HCT116 (cell line): ENCODE measurements around the gene LMNTD1.

Experiments used
- CEBPB ChIP-seq: IDR thresholded peaks from 2 replicates; pipeline ENCODE4 v1.6.1; 2012; ENCODE audit warnings: low read depth
- EZH2phosphoT487 ChIP-seq: fragments of 200-600 bp; IDR thresholded peaks from 2 replicates; pipeline ENCODE4 v1.6.1; 2018; ENCODE audit warnings: antibody characterized with exemption, borderline replicate concordance
- POLR2A ChIP-seq: IDR thresholded peaks from 2 replicates; pipeline ENCODE4 v1.7.0; 2011; ENCODE audit warnings: borderline replicate concordance; ENCODE audit not compliant: insufficient read depth, insufficient read length; ENCODE audit errors: extremely low read depth
- POLR2AphosphoS5 ChIP-seq: IDR thresholded peaks from 2 replicates; pipeline ENCODE4 v1.6.1; 2011; ENCODE audit warnings: mild to moderate bottlenecking, low read depth, low read length, moderate library complexity
- RAD21 ChIP-seq: IDR thresholded peaks from 2 replicates; pipeline ENCODE4 v1.6.1; 2012; ENCODE audit warnings: low read depth, mild to moderate bottlenecking
- YY1 ChIP-seq: IDR thresholded peaks from 2 replicates; pipeline ENCODE4 v1.6.1; 2011; ENCODE audit warnings: low read length, low read depth, moderate library complexity, mild to moderate bottlenecking; ENCODE audit not compliant: insufficient replicate concordance; ENCODE audit errors: extremely low read depth
- ZNF274 ChIP-seq: fragments of 200-500 bp; sonication (Bioruptor generic); IDR thresholded peaks from 2 replicates; pipeline ENCODE4 v1.6.1; 2014; ENCODE audit warnings: mild to moderate bottlenecking, low read depth, low read length, inconsistent platforms
- TF ChIP-seq, protein P1 (sequence below), 3 experiments: fragments of 200-600 bp in 1 of 3; sonication (generic) in 1 of 3; IDR thresholded peaks in 2 of 3; conservative IDR thresholded peaks in 1 of 3; 2 replicates each; pipeline ENCODE4 v1.5.1; 2012 to 2017; ENCODE audit warnings: low read depth in 2 of 3, low read length in 2 of 3, antibody characterized with exemption in 1 of 3, borderline replicate concordance in 1 of 3, control low read depth in 1 of 3, mild to moderate bottlenecking in 1 of 3, mixed read lengths in 1 of 3, mixed run types in 1 of 3, moderate library complexity in 1 of 3; ENCODE audit not compliant: insufficient read depth in 1 of 3
- TF ChIP-seq, protein P2 (sequence below): IDR thresholded peaks from 2 replicates; pipeline ENCODE4 v1.6.1; 2011; ENCODE audit warnings: mild to moderate bottlenecking, low read length, moderate library complexity; ENCODE audit not compliant: insufficient replicate concordance; ENCODE audit errors: extremely low read depth
- TF ChIP-seq, protein P3 (sequence below): IDR thresholded peaks from 2 replicates; pipeline ENCODE4 v1.6.1; 2012; ENCODE audit warnings: low read depth
- TF ChIP-seq, protein P4 (sequence below): IDR thresholded peaks from 2 replicates; pipeline ENCODE4 v1.6.1; 2012

DNA sequence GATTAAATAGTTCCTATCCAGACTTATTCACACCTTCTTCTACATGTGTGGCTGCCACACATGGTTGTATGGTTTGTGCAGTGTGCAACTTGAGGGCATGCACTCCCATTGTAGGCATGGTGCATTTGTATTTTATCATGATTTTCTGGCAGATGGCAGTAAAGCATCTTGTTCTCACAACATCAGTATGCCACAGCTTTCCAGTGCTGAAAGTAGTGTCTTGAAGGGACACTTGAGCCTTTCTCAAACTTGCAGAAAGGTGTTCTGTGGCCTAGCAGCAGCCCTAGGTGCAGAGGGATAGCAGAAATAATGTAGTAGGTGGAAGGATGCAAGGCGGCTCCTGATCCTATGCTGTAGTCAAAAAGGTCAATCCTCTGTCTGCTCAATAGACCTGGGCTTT lies 72.9 kb downstream of the LMNTD1 start:
- TF ChIP-seq, protein P1, sequence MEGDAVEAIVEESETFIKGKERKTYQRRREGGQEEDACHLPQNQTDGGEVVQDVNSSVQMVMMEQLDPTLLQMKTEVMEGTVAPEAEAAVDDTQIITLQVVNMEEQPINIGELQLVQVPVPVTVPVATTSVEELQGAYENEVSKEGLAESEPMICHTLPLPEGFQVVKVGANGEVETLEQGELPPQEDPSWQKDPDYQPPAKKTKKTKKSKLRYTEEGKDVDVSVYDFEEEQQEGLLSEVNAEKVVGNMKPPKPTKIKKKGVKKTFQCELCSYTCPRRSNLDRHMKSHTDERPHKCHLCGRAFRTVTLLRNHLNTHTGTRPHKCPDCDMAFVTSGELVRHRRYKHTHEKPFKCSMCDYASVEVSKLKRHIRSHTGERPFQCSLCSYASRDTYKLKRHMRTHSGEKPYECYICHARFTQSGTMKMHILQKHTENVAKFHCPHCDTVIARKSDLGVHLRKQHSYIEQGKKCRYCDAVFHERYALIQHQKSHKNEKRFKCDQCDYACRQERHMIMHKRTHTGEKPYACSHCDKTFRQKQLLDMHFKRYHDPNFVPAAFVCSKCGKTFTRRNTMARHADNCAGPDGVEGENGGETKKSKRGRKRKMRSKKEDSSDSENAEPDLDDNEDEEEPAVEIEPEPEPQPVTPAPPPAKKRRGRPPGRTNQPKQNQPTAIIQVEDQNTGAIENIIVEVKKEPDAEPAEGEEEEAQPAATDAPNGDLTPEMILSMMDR (IDR thresholded peaks at IDR 0.05 in 2 of 3, conservative IDR thresholded peaks at IDR 0.05 in 1 of 3; ENCODE audit: borderline replicate concordance in 1 of 3, insufficient read depth in 1 of 3, low read depth in 2 of 3, low read length in 2 of 3), result no peak
- TF ChIP-seq CEBPB (no peak), EZH2phosphoT487 (no peak), POLR2A (no peak), RAD21 (no peak), POLR2AphosphoS5 (no peak), YY1 (no peak), ZNF274 (no peak)
- TF ChIP-seq, protein P2, sequence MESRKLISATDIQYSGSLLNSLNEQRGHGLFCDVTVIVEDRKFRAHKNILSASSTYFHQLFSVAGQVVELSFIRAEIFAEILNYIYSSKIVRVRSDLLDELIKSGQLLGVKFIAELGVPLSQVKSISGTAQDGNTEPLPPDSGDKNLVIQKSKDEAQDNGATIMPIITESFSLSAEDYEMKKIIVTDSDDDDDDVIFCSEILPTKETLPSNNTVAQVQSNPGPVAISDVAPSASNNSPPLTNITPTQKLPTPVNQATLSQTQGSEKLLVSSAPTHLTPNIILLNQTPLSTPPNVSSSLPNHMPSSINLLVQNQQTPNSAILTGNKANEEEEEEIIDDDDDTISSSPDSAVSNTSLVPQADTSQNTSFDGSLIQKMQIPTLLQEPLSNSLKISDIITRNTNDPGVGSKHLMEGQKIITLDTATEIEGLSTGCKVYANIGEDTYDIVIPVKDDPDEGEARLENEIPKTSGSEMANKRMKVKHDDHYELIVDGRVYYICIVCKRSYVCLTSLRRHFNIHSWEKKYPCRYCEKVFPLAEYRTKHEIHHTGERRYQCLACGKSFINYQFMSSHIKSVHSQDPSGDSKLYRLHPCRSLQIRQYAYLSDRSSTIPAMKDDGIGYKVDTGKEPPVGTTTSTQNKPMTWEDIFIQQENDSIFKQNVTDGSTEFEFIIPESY, result no peak
- TF ChIP-seq, protein P3, sequence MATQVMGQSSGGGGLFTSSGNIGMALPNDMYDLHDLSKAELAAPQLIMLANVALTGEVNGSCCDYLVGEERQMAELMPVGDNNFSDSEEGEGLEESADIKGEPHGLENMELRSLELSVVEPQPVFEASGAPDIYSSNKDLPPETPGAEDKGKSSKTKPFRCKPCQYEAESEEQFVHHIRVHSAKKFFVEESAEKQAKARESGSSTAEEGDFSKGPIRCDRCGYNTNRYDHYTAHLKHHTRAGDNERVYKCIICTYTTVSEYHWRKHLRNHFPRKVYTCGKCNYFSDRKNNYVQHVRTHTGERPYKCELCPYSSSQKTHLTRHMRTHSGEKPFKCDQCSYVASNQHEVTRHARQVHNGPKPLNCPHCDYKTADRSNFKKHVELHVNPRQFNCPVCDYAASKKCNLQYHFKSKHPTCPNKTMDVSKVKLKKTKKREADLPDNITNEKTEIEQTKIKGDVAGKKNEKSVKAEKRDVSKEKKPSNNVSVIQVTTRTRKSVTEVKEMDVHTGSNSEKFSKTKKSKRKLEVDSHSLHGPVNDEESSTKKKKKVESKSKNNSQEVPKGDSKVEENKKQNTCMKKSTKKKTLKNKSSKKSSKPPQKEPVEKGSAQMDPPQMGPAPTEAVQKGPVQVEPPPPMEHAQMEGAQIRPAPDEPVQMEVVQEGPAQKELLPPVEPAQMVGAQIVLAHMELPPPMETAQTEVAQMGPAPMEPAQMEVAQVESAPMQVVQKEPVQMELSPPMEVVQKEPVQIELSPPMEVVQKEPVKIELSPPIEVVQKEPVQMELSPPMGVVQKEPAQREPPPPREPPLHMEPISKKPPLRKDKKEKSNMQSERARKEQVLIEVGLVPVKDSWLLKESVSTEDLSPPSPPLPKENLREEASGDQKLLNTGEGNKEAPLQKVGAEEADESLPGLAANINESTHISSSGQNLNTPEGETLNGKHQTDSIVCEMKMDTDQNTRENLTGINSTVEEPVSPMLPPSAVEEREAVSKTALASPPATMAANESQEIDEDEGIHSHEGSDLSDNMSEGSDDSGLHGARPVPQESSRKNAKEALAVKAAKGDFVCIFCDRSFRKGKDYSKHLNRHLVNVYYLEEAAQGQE, result no peak
- TF ChIP-seq, protein P4, sequence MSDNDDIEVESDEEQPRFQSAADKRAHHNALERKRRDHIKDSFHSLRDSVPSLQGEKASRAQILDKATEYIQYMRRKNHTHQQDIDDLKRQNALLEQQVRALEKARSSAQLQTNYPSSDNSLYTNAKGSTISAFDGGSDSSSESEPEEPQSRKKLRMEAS, result no peak
